B cell (primary cell): ENCODE data around the gene ING5. TPM values are rescaled to one million over a fixed set of nuclear protein-coding genes. Genes with fewer than 3 reads are reported as not detected.

Source experiments
- ATAC-seq: fragments of 200-7000 bp; cut with Tn5 transposase; one replicate; pipeline ENCODE4 v1.10.0; 2021; ENCODE audit warnings: low read depth, mild to moderate bottlenecking, moderate number of reproducible peaks, moderate library complexity
- CTCF ChIA-PET: fragments of 350-600 bp; sonication (Branson Sonifier 250); formaldehyde crosslinking; loops from one replicate; lab custom pipeline; 2021; ENCODE audit warnings: antibody characterized with exemption, inconsistent platforms; lab: Charles Lee
- POLR2A ChIA-PET: fragments of 350-600 bp; sonication (Branson Sonifier 250); formaldehyde crosslinking; loops from one replicate; lab custom pipeline; 2021; ENCODE audit warnings: antibody characterized with exemption; lab: Charles Lee
- DNase-seq: peaks from one replicate; pipeline ENCODE4 v3.0.0; 2013
- H2AFZ ChIP-seq: 2 replicates; pipeline ENCODE4 v1.6.1; 2012; ENCODE audit warnings: mild to moderate bottlenecking, low read depth, low read length; ENCODE audit not compliant: insufficient read depth, poor library complexity, severe bottlenecking
- H3K27ac ChIP-seq, 2 donors: 1 replicate in 1 of 2; 2 replicates in 1 of 2; pipeline ENCODE4 v1.5.1; 2012 to 2013; ENCODE audit warnings: low read length in 2 of 2, mild to moderate bottlenecking in 2 of 2, moderate library complexity in 1 of 2
- H3K27me3 ChIP-seq, 4 experiments: fragments of 200-600 bp in 1 of 4; sonication (generic) in 1 of 4; replicated peaks in 1 of 4; 1 replicate in 2 of 4; 2 replicates in 2 of 4; pipeline versions ENCODE4 v1.6.1 to v1.7.0; 2013 to 2016; ENCODE audit warnings: low read length in 3 of 4, mild to moderate bottlenecking in 2 of 4, mixed read lengths in 1 of 4, moderate library complexity in 1 of 4; ENCODE audit not compliant: insufficient read depth in 4 of 4, control insufficient read depth in 3 of 4; ENCODE audit errors: control extremely low read depth in 1 of 4
- H3K36me3 ChIP-seq, 2 experiments: replicated peaks in 1 of 2; 1 replicate in 1 of 2; 2 replicates in 1 of 2; pipeline versions ENCODE4 v1.6.1 to v1.7.1; 2013; ENCODE audit warnings: low read length in 1 of 2; ENCODE audit not compliant: insufficient read depth in 2 of 2, control insufficient read depth in 1 of 2; ENCODE audit errors: control extremely low read depth in 1 of 2, extremely low read depth in 1 of 2
- H3K4me1 ChIP-seq, 2 donors: fragments of 200-600 bp in 1 of 2; sonication (generic) in 1 of 2; 1 replicate in 1 of 2; 2 replicates in 1 of 2; pipeline versions ENCODE4 v1.5.1 to v1.6.1; 2013 to 2017; ENCODE audit warnings: low read length in 2 of 2; ENCODE audit not compliant: control insufficient read depth in 2 of 2, insufficient read depth in 2 of 2
- H3K4me2 ChIP-seq: replicated peaks from 2 replicates; pipeline ENCODE3; 2012; ENCODE audit warnings: mild to moderate bottlenecking, low read depth, low read length; ENCODE audit not compliant: poor library complexity, severe bottlenecking
- H3K4me3 ChIP-seq, 5 experiments: fragments of 200-600 bp in 1 of 5; sonication (generic) in 1 of 5; 1 replicate in 3 of 5; 2 replicates in 2 of 5; pipeline versions ENCODE4 v1.5.1 to v1.7.0; 2011 to 2016; ENCODE audit warnings: low read length in 4 of 5, mild to moderate bottlenecking in 4 of 5, low read depth in 2 of 5, control low read depth in 1 of 5, moderate library complexity in 1 of 5; ENCODE audit not compliant: insufficient read depth in 1 of 5; ENCODE audit errors: control extremely low read depth in 1 of 5, extremely low read depth in 1 of 5
- H3K79me2 ChIP-seq: fragments of 200-600 bp; sonication (generic); one replicate; pipeline ENCODE4 v1.6.0; 2016; ENCODE audit warnings: low read length; ENCODE audit not compliant: control insufficient read depth, insufficient read depth
- H3K9ac ChIP-seq: fragments of 200-600 bp; sonication (generic); 2 replicates; pipeline ENCODE4 v1.6.1; 2017; ENCODE audit warnings: mild to moderate bottlenecking, low read length, moderate library complexity
- H3K9me3 ChIP-seq, 3 donors: one replicate each; pipeline versions ENCODE4 v1.6.1 to v1.7.1; 2013; ENCODE audit warnings: low read length in 2 of 3; ENCODE audit not compliant: control insufficient read depth in 2 of 3, insufficient read depth in 1 of 3; ENCODE audit errors: control extremely low read depth in 1 of 3
- H4K20me1 ChIP-seq: 2 replicates; pipeline ENCODE4 v1.6.0; 2012; ENCODE audit warnings: mild to moderate bottlenecking, low read length; ENCODE audit not compliant: insufficient read depth, control insufficient read depth, poor library complexity, severe bottlenecking
- H3K27ac Mint-ChIP-seq: one replicate; pipeline ENCODE4 v1.8.0; 2021; ENCODE audit warnings: mixed read lengths
- H3K27me3 Mint-ChIP-seq: one replicate; pipeline ENCODE4 v1.8.0; 2021; ENCODE audit warnings: mixed read lengths
- H3K4me1 Mint-ChIP-seq: one replicate; pipeline ENCODE4 v1.8.0; 2021; ENCODE audit warnings: mixed read lengths
- H3K4me3 Mint-ChIP-seq: one replicate; pipeline ENCODE4 v1.8.0; 2021; ENCODE audit warnings: mixed read lengths
- H3K9me3 Mint-ChIP-seq: one replicate; pipeline ENCODE4 v1.8.0; 2022; ENCODE audit warnings: mixed read lengths; ENCODE audit not compliant: insufficient read depth
- EZH2 ChIP-seq: IDR thresholded peaks from 2 replicates; pipeline ENCODE4 v1.6.1; 2012; ENCODE audit warnings: borderline replicate concordance, low read depth, mild to moderate bottlenecking, moderate library complexity, low read length; ENCODE audit not compliant: insufficient read depth, poor library complexity, severe bottlenecking
- WGBS: methylation state at CpG from one replicate; pipeline ENCODE4 v1.1.5; 2013; ENCODE audit warnings: missing lambda C conversion rate; ENCODE audit not compliant: insufficient coverage; 5-methylcytosine and 5-hydroxymethylcytosine counted together
- intact Hi-C: fragments of 100-400 bp; cut with micrococcal nuclease; formaldehyde crosslinking; loops from one replicate; pipeline ENCODE4 v1.10.0; 2022
- polyA plus RNA-seq: library from polyadenylated mRNA; depleted of rRNA; stranded (reverse); fragments of >200 nt; gene quantifications from 2 replicates; pipeline ENCODE4 v1.2.3, GENCODE V29; 2012
- total RNA-seq, 2 donors: library from RNA; stranded (reverse); fragments of 120-200 nt in 1 of 2; gene quantifications; 1 replicate in 1 of 2; 2 replicates in 1 of 2; pipeline versions ENCODE4 v1.2.3 to v1.2.4, GENCODE V29; 2013 to 2022
- TF ChIP-seq, protein P1 (sequence below): fragments of 200-600 bp; IDR thresholded peaks from one replicate; pipeline ENCODE4 v1.8.0; 2022; ENCODE audit warnings: antibody characterized with exemption, mild to moderate bottlenecking

Gene ING5
- total and polyA plus RNA-seq, 2 donors (not counting 1 experiment from before 2014, with no cell fraction given): 70.7 to 82.9 TPM

DNA sequence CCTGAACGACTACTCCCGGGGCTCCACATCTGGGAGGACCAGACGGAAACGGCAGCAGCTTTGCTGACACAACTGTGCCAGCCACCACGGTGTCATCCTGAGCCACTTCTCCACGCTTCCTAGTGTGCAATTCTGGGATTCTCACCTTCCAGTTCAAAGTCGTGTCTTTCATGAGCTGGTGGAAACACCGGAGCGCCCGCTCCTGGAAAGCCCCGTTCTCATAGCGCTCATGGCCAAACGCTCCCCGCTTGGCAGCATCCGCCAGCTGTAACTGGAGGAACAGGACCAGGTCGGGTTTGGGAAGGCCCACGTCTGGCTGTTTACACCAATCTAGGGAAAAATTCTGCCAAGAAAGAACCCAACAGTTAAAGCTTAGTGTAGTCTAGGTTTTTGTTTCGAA, 23.5 kb upstream of the ING5 start:
- Histone ChIP-seq H3K79me2 (peaks cover 26% of the 10 kb centered on the region), H3K4me2 (no peak overlapping the region), H2AFZ (no peak overlapping the region), H3K27me3 (no peaks in the 10 kb centered on the region), H3K9ac (no peak overlapping the region), H3K4me1 (no peaks in the 10 kb centered on the region), H3K9me3 (no peaks in the 10 kb centered on the region), H3K4me3 (no peak overlapping the region), H3K27ac (no peak overlapping the region), H4K20me1 (peaks cover 10% of the 10 kb centered on the region), H3K36me3 (peaks cover 0 to 42% of the 10 kb centered on the region in 2 experiments)
- no peak for TF ChIP-seq EZH2
- TF ChIP-seq, protein P1, sequence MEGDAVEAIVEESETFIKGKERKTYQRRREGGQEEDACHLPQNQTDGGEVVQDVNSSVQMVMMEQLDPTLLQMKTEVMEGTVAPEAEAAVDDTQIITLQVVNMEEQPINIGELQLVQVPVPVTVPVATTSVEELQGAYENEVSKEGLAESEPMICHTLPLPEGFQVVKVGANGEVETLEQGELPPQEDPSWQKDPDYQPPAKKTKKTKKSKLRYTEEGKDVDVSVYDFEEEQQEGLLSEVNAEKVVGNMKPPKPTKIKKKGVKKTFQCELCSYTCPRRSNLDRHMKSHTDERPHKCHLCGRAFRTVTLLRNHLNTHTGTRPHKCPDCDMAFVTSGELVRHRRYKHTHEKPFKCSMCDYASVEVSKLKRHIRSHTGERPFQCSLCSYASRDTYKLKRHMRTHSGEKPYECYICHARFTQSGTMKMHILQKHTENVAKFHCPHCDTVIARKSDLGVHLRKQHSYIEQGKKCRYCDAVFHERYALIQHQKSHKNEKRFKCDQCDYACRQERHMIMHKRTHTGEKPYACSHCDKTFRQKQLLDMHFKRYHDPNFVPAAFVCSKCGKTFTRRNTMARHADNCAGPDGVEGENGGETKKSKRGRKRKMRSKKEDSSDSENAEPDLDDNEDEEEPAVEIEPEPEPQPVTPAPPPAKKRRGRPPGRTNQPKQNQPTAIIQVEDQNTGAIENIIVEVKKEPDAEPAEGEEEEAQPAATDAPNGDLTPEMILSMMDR: no peak
- Mint-ChIP-seq H3K27me3 (no peaks in the 10 kb centered on the region), H3K27ac (no peak overlapping the region), H3K4me3 (no peak overlapping the region), H3K4me1 (no peaks in the 10 kb centered on the region), H3K9me3 (no peaks in the 10 kb centered on the region)
- DNase-seq: no peak
- ChIA-PET POLR2A (no interaction called here), CTCF (interaction anchor here (1.1 kb wide), 1 partner anchor 17 kb away, joined by 3 read pairs; no protein-coding TSS in a partner anchor)
- intact Hi-C loops: no loop called here
- WGBS: 98% methylated on average over 18 of the region's 18 CpGs
- no peak for ATAC-seq

DNA sequence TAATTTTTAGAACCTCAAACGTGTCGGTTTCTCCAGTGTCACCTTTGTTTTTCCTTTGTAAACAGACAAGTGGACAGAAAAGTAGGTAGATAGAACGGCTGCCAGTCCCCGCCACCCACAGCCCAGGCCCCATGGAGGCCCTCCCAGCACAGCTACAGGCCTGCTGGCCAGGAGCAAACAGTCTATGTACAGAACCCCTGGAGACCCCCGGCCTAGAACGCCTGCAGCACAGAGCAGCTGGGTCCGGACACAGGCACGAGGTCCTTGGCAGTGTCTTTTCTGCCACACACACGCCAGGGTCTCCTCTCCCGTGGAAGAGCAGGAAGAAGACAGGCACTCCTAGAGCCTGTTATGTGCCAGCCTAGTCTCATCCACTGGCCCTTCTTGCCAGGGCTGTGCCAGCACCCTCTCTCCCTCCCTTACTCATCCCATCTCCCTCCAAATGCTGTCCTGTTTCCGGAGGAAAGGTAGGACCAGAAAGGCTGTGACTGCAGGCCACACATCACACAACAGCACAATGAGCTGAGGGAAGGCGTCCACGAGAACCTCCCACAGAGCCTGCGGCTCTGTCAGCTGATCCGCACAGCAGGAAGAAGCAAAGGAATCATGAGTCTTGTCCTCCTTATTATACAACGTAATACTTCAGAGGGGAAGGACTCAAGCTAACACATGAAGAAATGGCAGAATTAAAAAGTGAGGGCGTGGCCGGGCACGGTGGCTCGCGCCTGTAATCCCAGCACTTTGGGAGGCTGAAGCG, 22.9 kb upstream of the ING5 start:
- intact Hi-C loops: no loop called here
- H3K4me1 Mint-ChIP-seq: no peaks in the 10 kb centered on the region
- 90% methylated on average over 21 of the region's 22 CpGs for whole genome bisulfite sequencing
- no peak overlapping the region for H3K27ac ChIP-seq
- peaks cover 10% of the 10 kb centered on the region for H4K20me1 ChIP-seq
- no peak overlapping the region for H3K4me3 ChIP-seq
- ChIA-PET CTCF (interaction anchor here (1.1 kb wide), 1 partner anchor 18 kb away, joined by 3 read pairs; no protein-coding TSS in a partner anchor), POLR2A (no interaction called here)
- peaks cover 0 to 42% of the 10 kb centered on the region in 2 experiments for H3K36me3 ChIP-seq
- no peak overlapping the region for H2AFZ ChIP-seq
- H3K9ac ChIP-seq: no peak overlapping the region
- TF ChIP-seq EZH2: no peak
- TF ChIP-seq, protein P1: no peak
- no peak overlapping the region for H3K4me3 Mint-ChIP-seq
- no peaks in the 10 kb centered on the region for H3K27me3 ChIP-seq
- no peak overlapping the region for H3K27ac Mint-ChIP-seq
- ATAC-seq (no peak), DNase-seq (no peak)
- H3K79me2 ChIP-seq: peaks cover 26% of the 10 kb centered on the region
- no peaks in the 10 kb centered on the region for H3K4me1 ChIP-seq
- no peaks in the 10 kb centered on the region for H3K9me3 Mint-ChIP-seq
- H3K4me2 ChIP-seq: no peak overlapping the region
- no peaks in the 10 kb centered on the region for H3K9me3 ChIP-seq
- H3K27me3 Mint-ChIP-seq: no peaks in the 10 kb centered on the region
